Measurements from ENCODE around the gene CD1C. TPM values are rescaled to one million over a fixed set of nuclear protein-coding genes. Genes with fewer than 3 reads are reported as not detected.
A peak's percentile ranks its signal among the peaks of the same experiment; 100 is the strongest.
"Not testable (repeated sequence)": the region's sequence is repeated elsewhere in the genome, so short reads cannot be mapped to it uniquely, and the experiment has no call there.

CD1C gene
- total RNA-seq, 6 donors from 2014 or later = 0.46 to 6.8 (median 3.3) TPM; not detected in 3

- Histone ChIP-seq H3K4me1 (peaks cover 0 to 7% (median 5%) of the 10 kb centered on the region in 4 donors), H3K4me3 (no peak overlapping the region), H3K36me3 (no peaks in the 10 kb centered on the region), H3K9me3 (no peaks in the 10 kb centered on the region), H3K27ac (no peak overlapping the region), H3K27me3 (no peaks in the 10 kb centered on the region)
- TF ChIP-seq POLR2A (IDR thresholded peaks at IDR 0.05) = no peak
- no peak for TF ChIP-seq EP300 (IDR thresholded peaks at IDR 0.05)
- TF ChIP-seq, protein P1, sequence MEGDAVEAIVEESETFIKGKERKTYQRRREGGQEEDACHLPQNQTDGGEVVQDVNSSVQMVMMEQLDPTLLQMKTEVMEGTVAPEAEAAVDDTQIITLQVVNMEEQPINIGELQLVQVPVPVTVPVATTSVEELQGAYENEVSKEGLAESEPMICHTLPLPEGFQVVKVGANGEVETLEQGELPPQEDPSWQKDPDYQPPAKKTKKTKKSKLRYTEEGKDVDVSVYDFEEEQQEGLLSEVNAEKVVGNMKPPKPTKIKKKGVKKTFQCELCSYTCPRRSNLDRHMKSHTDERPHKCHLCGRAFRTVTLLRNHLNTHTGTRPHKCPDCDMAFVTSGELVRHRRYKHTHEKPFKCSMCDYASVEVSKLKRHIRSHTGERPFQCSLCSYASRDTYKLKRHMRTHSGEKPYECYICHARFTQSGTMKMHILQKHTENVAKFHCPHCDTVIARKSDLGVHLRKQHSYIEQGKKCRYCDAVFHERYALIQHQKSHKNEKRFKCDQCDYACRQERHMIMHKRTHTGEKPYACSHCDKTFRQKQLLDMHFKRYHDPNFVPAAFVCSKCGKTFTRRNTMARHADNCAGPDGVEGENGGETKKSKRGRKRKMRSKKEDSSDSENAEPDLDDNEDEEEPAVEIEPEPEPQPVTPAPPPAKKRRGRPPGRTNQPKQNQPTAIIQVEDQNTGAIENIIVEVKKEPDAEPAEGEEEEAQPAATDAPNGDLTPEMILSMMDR (IDR thresholded peaks at IDR 0.05) = no peak
- TF ChIP-seq POLR2AphosphoS5 (IDR thresholded peaks at IDR 0.05) = no peak
- DNase-seq (no peak), ATAC-seq (ENCODE audit: low FRiP score in 2 of 2) (peak in 1 of 2 donors; percentile 34)
- WGBS, 2 donors = 56 to 66% methylated on average over 2 of the region's 2 CpGs
These were observed 38.6 kb upstream of the CD1C start for GRCh38 chr1:158251163-158251562.

- no peak overlapping the region for H3K27ac ChIP-seq
- no peaks in the 10 kb centered on the region for H3K9me3 ChIP-seq
- H3K4me1 ChIP-seq = peaks cover 0 to 4% (median 0%) of the 10 kb centered on the region in 4 donors
- H3K27me3 ChIP-seq = no peaks in the 10 kb centered on the region
- ATAC-seq (ENCODE audit: low FRiP score in 2 of 2) = no peak
- no peak for DNase-seq
- H3K36me3 ChIP-seq = no peaks in the 10 kb centered on the region
- no peak for TF ChIP-seq POLR2AphosphoS5 (IDR thresholded peaks at IDR 0.05)
- TF ChIP-seq EP300 (IDR thresholded peaks at IDR 0.05) = no peak
- TF ChIP-seq, protein P1 (IDR thresholded peaks at IDR 0.05) = no peak
- TF ChIP-seq POLR2A (IDR thresholded peaks at IDR 0.05) = no peak
- H3K4me3 ChIP-seq = no peak overlapping the region
These were observed 34.1 kb upstream of the CD1C start for GRCh38 chr1:158255656-158256055.

DNA sequence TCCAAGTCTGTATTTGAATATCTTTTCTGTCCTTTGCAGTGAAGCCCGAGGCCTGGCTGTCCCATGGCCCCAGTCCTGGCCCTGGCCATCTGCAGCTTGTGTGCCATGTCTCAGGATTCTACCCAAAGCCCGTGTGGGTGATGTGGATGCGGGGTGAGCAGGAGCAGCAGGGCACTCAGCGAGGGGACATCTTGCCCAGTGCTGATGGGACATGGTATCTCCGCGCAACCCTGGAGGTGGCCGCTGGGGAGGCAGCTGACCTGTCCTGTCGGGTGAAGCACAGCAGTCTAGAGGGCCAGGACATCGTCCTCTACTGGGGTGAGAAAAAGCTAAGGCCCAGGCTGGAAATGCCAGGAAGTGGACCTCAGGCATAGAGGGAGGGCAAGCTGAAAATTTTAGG is 33.0 kb upstream of the CD1C start:
- H3K36me3 ChIP-seq; H3K9me3 ChIP-seq; ATAC-seq (ENCODE audit: low FRiP score in 2 of 2); H3K4me1 ChIP-seq; H3K4me3 ChIP-seq; H3K27ac ChIP-seq; H3K27me3 ChIP-seq: not testable (repeated sequence)
- peak in 1 of 2 donors; percentile 60 for DNase-seq
- 88 to 89% methylated on average over 8 to 9 of the region's 9 CpGs for WGBS, 2 donors

GRCh38 chr1:158257888-158258287 is 31.8 kb upstream of the CD1C start:
- TF ChIP-seq EP300 (IDR thresholded peaks at IDR 0.05) (no peak), POLR2AphosphoS5 (IDR thresholded peaks at IDR 0.05) (no peak), POLR2A (IDR thresholded peaks at IDR 0.05) (no peak)
- TF ChIP-seq, protein P1 (IDR thresholded peaks at IDR 0.05) = no peak
- H3K4me3 ChIP-seq = no peak overlapping the region
- no peaks in the 10 kb centered on the region for H3K9me3 ChIP-seq
- no peak overlapping the region for H3K27ac ChIP-seq
- no peaks in the 10 kb centered on the region for H3K27me3 ChIP-seq
- ATAC-seq (ENCODE audit: low FRiP score in 2 of 2) (no peak), DNase-seq (no peak)
- no peaks in the 10 kb centered on the region for H3K36me3 ChIP-seq
- 36 to 37% methylated on average over 2 of the region's 2 CpGs for WGBS, 2 donors
- no peaks in the 10 kb centered on the region for H3K4me1 ChIP-seq

- no peaks in the 10 kb centered on the region for H3K9me3 ChIP-seq
- no peaks in the 10 kb centered on the region for H3K27me3 ChIP-seq
- H3K4me1 ChIP-seq = no peaks in the 10 kb centered on the region
- no peak for TF ChIP-seq POLR2AphosphoS5 (IDR thresholded peaks at IDR 0.05)
- no peak for TF ChIP-seq EP300 (IDR thresholded peaks at IDR 0.05)
- no peak for TF ChIP-seq POLR2A (IDR thresholded peaks at IDR 0.05)
- TF ChIP-seq, protein P1 (IDR thresholded peaks at IDR 0.05) = no peak
- no peak overlapping the region for H3K4me3 ChIP-seq
- 73 to 88% methylated on average over 1 of the region's 1 CpG for WGBS, 2 donors
- DNase-seq (no peak), ATAC-seq (ENCODE audit: low FRiP score in 2 of 2) (no peak)
- no peak overlapping the region for H3K27ac ChIP-seq
- no peaks in the 10 kb centered on the region for H3K36me3 ChIP-seq
These were observed 30.6 kb upstream of the CD1C start for GRCh38 chr1:158259117-158259516.
